ENCODE data around the gene GDF7. TPM values are rescaled to one million over a fixed set of nuclear protein-coding genes. Genes with fewer than 3 reads are reported as not detected.

The GDF7 gene
- total and polyA plus RNA-seq, 2 of the 8 experiments (the other 6 are each of a cell fraction or from before 2014, with no cell fraction given) = 0.04 to 0.06 TPM

DNA sequence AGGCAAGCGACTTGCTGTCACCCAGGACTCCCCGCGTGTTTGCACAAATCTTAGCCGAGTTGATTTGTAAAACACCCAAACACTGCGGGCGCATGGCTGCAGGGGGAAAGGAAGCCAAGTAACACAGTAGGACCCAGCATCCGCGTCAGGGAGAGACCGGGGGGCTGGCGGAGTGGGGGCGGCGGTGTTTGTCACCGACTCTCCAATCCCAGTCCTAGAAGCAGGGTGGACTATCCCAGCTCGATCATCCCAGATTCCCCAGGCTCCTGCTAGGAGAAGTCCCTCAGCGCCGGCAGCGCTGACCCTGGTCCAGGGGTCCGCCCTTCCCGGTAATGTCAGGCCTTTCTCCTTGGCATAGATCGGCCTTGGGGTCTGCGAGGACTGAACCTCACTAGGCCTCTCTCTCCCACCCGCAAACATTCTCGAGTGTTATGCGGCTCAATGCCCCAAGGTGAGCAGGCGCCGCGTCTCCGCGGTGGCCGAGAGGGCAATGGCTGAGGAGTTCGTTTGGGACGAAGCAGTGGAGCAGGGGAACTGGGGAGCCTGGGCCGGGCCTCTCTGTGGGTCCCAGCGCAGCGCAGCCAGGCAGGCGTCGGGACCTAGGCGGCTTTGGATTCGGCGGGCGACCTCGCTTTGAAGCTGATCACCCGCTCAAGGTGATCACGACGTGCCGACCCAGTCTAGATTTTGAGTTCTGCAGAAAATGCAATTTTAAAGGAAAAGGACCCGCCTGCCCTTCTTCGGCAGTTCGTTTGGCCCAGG is 1.5 kb upstream of the GDF7 start (continued):
- no peak for TF ChIP-seq NANOG (IDR thresholded peaks at IDR 0.05; ENCODE audit: insufficient read depth, low read depth, low read length, poor library complexity, severe bottlenecking)
- TF ChIP-seq JUND (IDR thresholded peaks at IDR 0.05; ENCODE audit: low read length) = no peak
- TF ChIP-seq SP1 (IDR thresholded peaks at IDR 0.05; ENCODE audit: low read depth, low read length) = no peak
- no peak for TF ChIP-seq SAP30 (IDR thresholded peaks at IDR 0.05; ENCODE audit: insufficient read depth, insufficient replicate concordance, low read length)
- no peak for TF ChIP-seq FOSL1 (IDR thresholded peaks at IDR 0.05; ENCODE audit: insufficient read depth, low read depth, low read length)
- TF ChIP-seq BACH1 (IDR thresholded peaks at IDR 0.05; ENCODE audit: low read length) = no peak
- TF ChIP-seq PHF8 (conservative IDR thresholded peaks at IDR 0.05; ENCODE audit: low read depth, low read length) = no peak
- no peak for TF ChIP-seq SIX5 (IDR thresholded peaks at IDR 0.05; ENCODE audit: low read depth, low read length)
- no peak for TF ChIP-seq POU5F1 (IDR thresholded peaks at IDR 0.05; ENCODE audit: low read depth, low read length)
- TF ChIP-seq BRCA1 (IDR thresholded peaks at IDR 0.05; ENCODE audit: low read depth, low read length) = no peak
- TF ChIP-seq RNF2 (IDR thresholded peaks at IDR 0.05; ENCODE audit: borderline replicate concordance, low read depth, low read length, missing control alignments, poor library complexity, severe bottlenecking) = no peak
- TF ChIP-seq POLR2AphosphoS5 (IDR thresholded peaks at IDR 0.05; ENCODE audit: low read depth, low read length) = no peak
- TF ChIP-seq SP4 (IDR thresholded peaks at IDR 0.05; ENCODE audit: low read length) = no peak

Data from H1 (cell line).